B cell (primary cell): Measurements from ENCODE around the gene DCPS.

ENCODE experiments used
- CTCF ChIP-seq: fragments of 200-600 bp; IDR thresholded peaks from one replicate; pipeline ENCODE4 v1.8.0; 2022; ENCODE audit warnings: antibody characterized with exemption, mild to moderate bottlenecking
- EZH2 ChIP-seq: IDR thresholded peaks from 2 replicates; pipeline ENCODE4 v1.6.1; 2012; ENCODE audit warnings: borderline replicate concordance, low read depth, mild to moderate bottlenecking, moderate library complexity, low read length; ENCODE audit not compliant: insufficient read depth, poor library complexity, severe bottlenecking

- no peak for TF ChIP-seq EZH2
- no peak for TF ChIP-seq CTCF
Observed at GRCh38 chr11:126268708-126269579, 34.9 kb upstream of the DCPS start, which contains the start of the genes FOXRED1 and SRPRA.
